GM12878 (cell line): Measurements from ENCODE around the gene B3GNT4.

Experiments
- ASH2L ChIP-seq: fragments of 300-600, 200-600 bp; sonication (generic); IDR thresholded peaks from 2 replicates; pipeline ENCODE4 v1.6.1; 2017; ENCODE audit warnings: low read depth, mild to moderate bottlenecking, borderline replicate concordance
- ATF2 ChIP-seq: IDR thresholded peaks from 2 replicates; pipeline ENCODE4 v1.6.1; 2012; ENCODE audit warnings: low read length, inconsistent platforms
- CHD2 ChIP-seq: IDR thresholded peaks from 2 replicates; pipeline ENCODE4 v1.6.1; 2011; ENCODE audit warnings: low read depth, low read length, improper control_type of control experiment, borderline replicate concordance
- CTCF ChIP-seq, 3 experiments: IDR thresholded peaks in 2 of 3; conservative IDR thresholded peaks in 1 of 3; 2 replicates each; pipeline ENCODE4 v1.5.1; 2011; ENCODE audit warnings: low read depth in 3 of 3, low read length in 3 of 3, mild to moderate bottlenecking in 3 of 3, control low read depth in 2 of 3, moderate library complexity in 2 of 3, inconsistent platforms in 1 of 3, mixed read lengths in 1 of 3; ENCODE audit not compliant: control insufficient read depth in 2 of 3, insufficient read depth in 1 of 3; ENCODE audit errors: extremely low read depth in 1 of 3
- EED ChIP-seq: sonication (generic); IDR thresholded peaks from 2 replicates; pipeline ENCODE4 v1.6.1; 2016; ENCODE audit warnings: antibody characterized with exemption, low read depth
- EZH2 ChIP-seq: IDR thresholded peaks from 2 replicates; pipeline ENCODE4 v1.6.1; 2012; ENCODE audit warnings: low read depth, mild to moderate bottlenecking, control low read depth, inconsistent platforms, low read length, borderline replicate concordance; ENCODE audit not compliant: control insufficient read depth
- NFXL1 ChIP-seq: fragments of 450-650 bp; IDR thresholded peaks from 2 replicates; pipeline ENCODE4 v1.6.1; 2017; ENCODE audit warnings: antibody characterized with exemption, mild to moderate bottlenecking, borderline replicate concordance
- POLR2A ChIP-seq: IDR thresholded peaks from 2 replicates; pipeline ENCODE4 v1.6.1; 2011; ENCODE audit warnings: low read depth, mild to moderate bottlenecking, low read length
- RFX5 ChIP-seq: IDR thresholded peaks from 2 replicates; pipeline ENCODE4 v1.6.1; 2011; ENCODE audit warnings: low read depth, low read length, improper control_type of control experiment
- SMAD1 ChIP-seq: fragments of 450-650 bp; IDR thresholded peaks from 2 replicates; pipeline ENCODE4 v1.6.1; 2018; ENCODE audit warnings: mild to moderate bottlenecking, low read depth; ENCODE audit not compliant: partially characterized antibody
- SMC3 ChIP-seq: IDR thresholded peaks from 2 replicates; pipeline ENCODE4 v1.6.1; 2011; ENCODE audit warnings: low read length, improper control_type of control experiment, borderline replicate concordance
- TCF12 ChIP-seq: IDR thresholded peaks from 2 replicates; pipeline ENCODE4 v1.6.1; 2011; ENCODE audit warnings: low read depth, mild to moderate bottlenecking, low read length
- YY1 ChIP-seq: IDR thresholded peaks from 2 replicates; pipeline ENCODE4 v1.6.1; 2011; ENCODE audit warnings: low read depth, mild to moderate bottlenecking, low read length
- ZBTB4 ChIP-seq: fragments of 450-650 bp; formaldehyde crosslinking; IDR thresholded peaks from 2 replicates; pipeline ENCODE4 v1.4.0; 2022; ENCODE audit warnings: mild to moderate bottlenecking, moderate library complexity

GRCh38 chr12:122201381-122201780 is 2.1 kb upstream of the B3GNT4 start:
- no peak for TF ChIP-seq ATF2
- no peak for TF ChIP-seq EZH2
- TF ChIP-seq POLR2A = no peak
- no peak for TF ChIP-seq SMC3
- no peak for TF ChIP-seq ZBTB4 (CRISPR knock-in tag)
- TF ChIP-seq YY1 = no peak
- no peak for TF ChIP-seq CTCF (IDR thresholded peaks at IDR 0.05 in 2 of 3, conservative IDR thresholded peaks at IDR 0.05 in 1 of 3; ENCODE audit: control insufficient read depth in 2 of 3, extremely low read depth in 1 of 3, insufficient read depth in 1 of 3, low read depth in 3 of 3, low read length in 3 of 3)
- TF ChIP-seq RFX5 = no peak
- no peak for TF ChIP-seq SMAD1
- TF ChIP-seq TCF12 = no peak
- TF ChIP-seq ASH2L = no peak
- TF ChIP-seq CHD2 = no peak
- no peak for TF ChIP-seq EED
- no peak for TF ChIP-seq NFXL1
